Endothelial cell of umbilical vein (primary cell): ENCODE measurements around the gene SEZ6L. TPM values are rescaled to one million over a fixed set of nuclear protein-coding genes. Genes with fewer than 3 reads are reported as not detected.

Experiments
- BruUV-seq: library from RNA; stranded (reverse); fragments of 400-500 nt; replicated peaks from 2 replicates; lab custom pipeline; 2021; lab: Mats Ljungman, UMichigan
- CTCF ChIA-PET: fragments of 300-600, 350-600 bp; sonication (Branson Sonifier 250); formaldehyde crosslinking; loops from one replicate; lab custom pipeline; 2021; ENCODE audit warnings: antibody characterized with exemption, inconsistent platforms; lab: Charles Lee
- POLR2A ChIA-PET: fragments of 300-600, 350-600 bp; sonication (Branson Sonifier 250); formaldehyde crosslinking; loops from one replicate; lab custom pipeline; 2021; ENCODE audit warnings: antibody characterized with exemption, inconsistent platforms; lab: Charles Lee
- DNase-seq: peaks from one replicate; pipeline ENCODE4 v3.0.0-alpha.2; 2011; ENCODE audit warnings: low read depth, low spot score
- FAIRE-seq: peaks from 2 replicates; lab custom pipeline; 2011; peaks lifted over from hg19 to GRCh38; lab: Jason Lieb, UNC
- H2AFZ ChIP-seq: 2 replicates; pipeline ENCODE4 v1.6.0; 2012; ENCODE audit warnings: low read depth, low read length, control low read depth, inconsistent platforms
- H3K27ac ChIP-seq: 2 replicates; pipeline ENCODE4 v1.5.1; 2011; ENCODE audit warnings: low read depth, mild to moderate bottlenecking, control low read depth, low read length, moderate library complexity; ENCODE audit not compliant: insufficient read depth
- H3K27me3 ChIP-seq, 2 experiments: 2 replicates each; pipeline versions ENCODE4 v1.6.0 to v1.6.1; 2011; ENCODE audit warnings: low read length in 2 of 2, mixed read lengths in 1 of 2; ENCODE audit not compliant: control insufficient read depth in 2 of 2, insufficient read depth in 2 of 2
- H3K36me3 ChIP-seq, 2 experiments: 2 replicates in 1 of 2; 3 replicates in 1 of 2; pipeline ENCODE4 v1.5.1; 2011; ENCODE audit warnings: low read length in 2 of 2, mild to moderate bottlenecking in 1 of 2, moderate library complexity in 1 of 2; ENCODE audit not compliant: control insufficient read depth in 2 of 2, insufficient read depth in 2 of 2; ENCODE audit errors: extremely low read depth in 1 of 2
- H3K4me1 ChIP-seq: 3 replicates; pipeline ENCODE4 v1.5.1; 2011; ENCODE audit warnings: mild to moderate bottlenecking, low read length; ENCODE audit not compliant: control insufficient read depth, insufficient read depth; ENCODE audit errors: extremely low read depth
- H3K4me2 ChIP-seq: 2 replicates; pipeline ENCODE4 v1.6.1; 2011; ENCODE audit warnings: low read length, control low read depth, mixed read lengths; ENCODE audit not compliant: insufficient read depth
- H3K4me3 ChIP-seq, 3 experiments: fragments of 200-600 bp in 1 of 3; sonication (generic), shearing (Covaris generic) in 1 of 3; replicated peaks in 1 of 3; 2 replicates each; pipeline ENCODE4 v1.5.1; 2011 to 2016; ENCODE audit warnings: control low read depth in 3 of 3, low read length in 3 of 3, mild to moderate bottlenecking in 2 of 3, inconsistent platforms in 1 of 3, low read depth in 1 of 3, moderate library complexity in 1 of 3; ENCODE audit not compliant: insufficient read depth in 1 of 3
- H3K79me2 ChIP-seq: 2 replicates; pipeline ENCODE4 v1.6.0; 2012; ENCODE audit warnings: low read length, inconsistent platforms; ENCODE audit not compliant: control insufficient read depth, insufficient read depth
- H3K9ac ChIP-seq: replicated peaks from 2 replicates; pipeline ENCODE3; 2011; ENCODE audit warnings: low read length, control low read depth; ENCODE audit not compliant: insufficient read depth; ENCODE audit errors: extremely low read depth
- H3K9me1 ChIP-seq: replicated peaks from 3 replicates; pipeline ENCODE4 v1.6.0; 2011; ENCODE audit warnings: mild to moderate bottlenecking, low read length; ENCODE audit not compliant: control insufficient read depth, insufficient read depth; ENCODE audit errors: extremely low read depth
- H3K9me3 ChIP-seq: replicated peaks from 2 replicates; pipeline ENCODE4 v1.5.1; 2012; ENCODE audit warnings: low read length, inconsistent platforms; ENCODE audit not compliant: control insufficient read depth, insufficient read depth
- H4K20me1 ChIP-seq: replicated peaks from 2 replicates; pipeline ENCODE3; 2011; ENCODE audit warnings: mild to moderate bottlenecking, low read length; ENCODE audit not compliant: control insufficient read depth, insufficient read depth; ENCODE audit errors: extremely low read depth
- CTCF ChIP-seq, 2 donors: IDR thresholded peaks; 1 replicate in 1 of 2; 2 replicates in 1 of 2; pipeline ENCODE4 v1.5.1; 2011; ENCODE audit warnings: low read length in 2 of 2, mild to moderate bottlenecking in 2 of 2, moderate library complexity in 2 of 2, control low read depth in 1 of 2, inconsistent platforms in 1 of 2, low read depth in 1 of 2; ENCODE audit not compliant: insufficient read depth in 1 of 2; ENCODE audit errors: extremely low read depth in 1 of 2
- EZH2 ChIP-seq: IDR thresholded peaks from 2 replicates; pipeline ENCODE4 v1.6.1; 2012; ENCODE audit warnings: borderline replicate concordance, low read depth, mild to moderate bottlenecking, moderate library complexity, low read length, inconsistent platforms; ENCODE audit not compliant: severe bottlenecking
- FOS ChIP-seq: IDR thresholded peaks from 2 replicates; pipeline ENCODE4 v1.6.1; 2011; ENCODE audit warnings: mild to moderate bottlenecking, low read length, moderate library complexity, borderline replicate concordance; ENCODE audit not compliant: insufficient read depth
- GATA2 ChIP-seq: IDR thresholded peaks from 2 replicates; pipeline ENCODE4 v1.7.0; 2011; ENCODE audit warnings: low read depth, mild to moderate bottlenecking, moderate library complexity, mixed read lengths, low read length; ENCODE audit not compliant: insufficient read length, insufficient read depth
- JUN ChIP-seq: IDR thresholded peaks from 2 replicates; pipeline ENCODE4 v1.6.1; 2011; ENCODE audit warnings: borderline replicate concordance, low read depth; ENCODE audit not compliant: insufficient read length, insufficient read depth
- MAX ChIP-seq: IDR thresholded peaks from 2 replicates; pipeline ENCODE4 v1.6.1; 2011; ENCODE audit not compliant: insufficient read depth, insufficient read length
- MYC ChIP-seq: IDR thresholded peaks from one replicate; pipeline ENCODE4 v1.6.1; 2011; ENCODE audit warnings: mild to moderate bottlenecking, low read depth, low read length
- POLR2A ChIP-seq: IDR thresholded peaks from 2 replicates; pipeline ENCODE4 v1.6.1; 2012; ENCODE audit warnings: low read depth, mild to moderate bottlenecking, control low read depth, low read length
- POLR2AphosphoS5 ChIP-seq: IDR thresholded peaks from 2 replicates; pipeline ENCODE4 v1.6.1; 2012; ENCODE audit warnings: low read depth, mild to moderate bottlenecking, control low read depth, low read length, moderate library complexity; ENCODE audit not compliant: insufficient read depth
- dilution Hi-C: fragments of 300-500 bp; cut with MboI; formaldehyde crosslinking; loops from one replicate; pipeline ENCODE4 v1.15.0; 2019; ENCODE audit warnings: low sequenced_read_pairs; ENCODE audit not compliant: extremely low pct_ligation_motif_present
- intact Hi-C: fragments of 100-400 bp; cut with micrococcal nuclease; formaldehyde crosslinking; loops from one replicate; pipeline ENCODE4 v1.10.0; 2022
- polyA plus RNA-seq, 4 experiments: library from polyadenylated mRNA; depleted of rRNA in 3 of 4; stranded (reverse) in 3 of 4; unstranded in 1 of 4; fragments of >200 nt; gene quantifications; 2 replicates each; pipeline versions ENCODE4 v1.2.1 to v1.2.3, GENCODE V29; 2011 to 2012; ENCODE audit warnings: missing spikeins in 1 of 4
- total RNA-seq: library from RNA; stranded (reverse); gene quantifications from 2 replicates; pipeline ENCODE4 v1.2.3, GENCODE V29; 2021

Gene SEZ6L
- total and polyA plus RNA-seq, 2 donors (not counting 3 experiments of a cell fraction or from before 2014, with no cell fraction given) = not detected

GRCh38 chr22:26298605-26299310, 129.5 kb downstream of the SEZ6L start:
- Histone ChIP-seq H3K36me3 (no peaks in the 10 kb centered on the region), H3K27ac (no peak overlapping the region), H3K4me2 (no peak overlapping the region), H3K27me3 (no peaks in the 10 kb centered on the region), H3K9ac (no peak overlapping the region), H3K9me3 (no peaks in the 10 kb centered on the region), H3K9me1 (no peaks in the 10 kb centered on the region), H4K20me1 (no peaks in the 10 kb centered on the region), H3K4me1 (no peaks in the 10 kb centered on the region), H3K79me2 (no peaks in the 10 kb centered on the region), H2AFZ (no peak overlapping the region), H3K4me3 (no peak overlapping the region)
- POLR2A ChIA-PET = no interaction called here
- dilution Hi-C loops (no loop called here), intact Hi-C loops (no loop called here)
- DNase-seq (no peak), FAIRE-seq (no peak)
- CTCF ChIA-PET = interaction anchor here (0.6 kb wide), 1 partner anchor 32 kb away, joined by 3 read pairs; no protein-coding TSS in a partner anchor
- BruUV-seq = no TSS peak
- TF ChIP-seq MYC (no peak), JUN (no peak), FOS (no peak), CTCF (IDR thresholded peaks at IDR 0.05; ENCODE audit: extremely low read depth in 1 of 2, insufficient read depth in 1 of 2, low read depth in 1 of 2, low read length in 2 of 2) (no peak), GATA2 (no peak), MAX (no peak), EZH2 (no peak), POLR2A (no peak), POLR2AphosphoS5 (no peak)
